ENCODE data around the gene ZCCHC13.

The ZCCHC13 gene

DNA sequence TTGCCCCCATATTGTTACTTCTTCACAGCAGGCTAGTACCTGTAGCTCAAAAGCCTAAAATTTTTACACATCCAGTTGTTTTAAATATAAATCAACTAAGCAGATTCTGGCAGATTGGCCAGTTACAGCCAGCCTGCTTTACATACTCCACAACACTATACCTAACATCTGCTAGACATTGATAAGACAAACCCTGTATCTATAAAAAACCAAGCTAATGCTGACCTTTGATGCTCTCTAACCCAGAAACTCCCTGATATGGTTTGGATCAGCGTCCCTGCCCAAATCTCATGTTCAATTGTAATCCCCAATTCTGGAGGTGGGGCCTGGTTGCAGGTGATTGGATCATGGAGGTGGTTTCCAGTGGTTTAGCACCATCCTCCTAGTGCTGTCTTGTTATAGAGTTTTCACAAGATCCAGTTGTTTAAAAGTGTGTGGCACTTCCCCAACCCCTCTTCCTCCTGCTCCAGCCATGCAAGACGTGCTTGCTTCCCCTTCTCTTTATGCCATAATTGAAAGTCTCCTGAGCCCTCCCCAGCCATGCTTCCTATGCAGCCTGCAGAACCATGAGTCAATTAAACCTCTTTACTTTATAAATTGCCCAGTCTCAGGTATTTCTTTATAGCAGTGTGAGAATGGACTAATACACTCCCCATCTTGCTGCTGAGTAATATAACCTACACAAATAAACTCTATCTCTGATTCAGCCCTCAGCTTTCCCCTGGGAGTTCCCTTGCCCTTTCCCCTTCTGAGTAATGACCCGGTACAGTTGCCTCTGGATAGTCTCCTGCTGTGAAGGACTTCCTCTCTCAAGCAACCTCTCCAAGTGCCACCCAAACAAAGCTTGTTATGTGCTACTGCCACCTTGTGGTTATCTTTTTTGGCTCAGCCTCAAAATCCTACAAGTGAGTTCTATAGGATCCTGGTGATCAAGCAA is 39.6 kb downstream of the ZCCHC13 start:
- Histone ChIP-seq H3K4me3 (no peak overlapping the region), H3K9me3 (ENCODE audit: low read depth, low read length) (no peaks in the 10 kb centered on the region), H3K27ac (no peak overlapping the region), H3K36me3 (ENCODE audit: insufficient read depth, low read length) (no peaks in the 10 kb centered on the region), H3K9ac (ENCODE audit: insufficient read length) (no peak overlapping the region)
- TF ChIP-seq EZH2 (IDR thresholded peaks at IDR 0.05) = no peak
- TF ChIP-seq POLR2AphosphoS5 (IDR thresholded peaks at IDR 0.05; ENCODE audit: borderline replicate concordance, low read depth, low read length) = no peak
- TF ChIP-seq FOXP2 (optimal IDR thresholded peaks at IDR 0.05; ENCODE audit: control extremely low read depth, extremely low read length, insufficient read depth) = no peak
- DNase-seq (ENCODE audit: low read depth, low spot score) = peak; percentile 50

DNA sequence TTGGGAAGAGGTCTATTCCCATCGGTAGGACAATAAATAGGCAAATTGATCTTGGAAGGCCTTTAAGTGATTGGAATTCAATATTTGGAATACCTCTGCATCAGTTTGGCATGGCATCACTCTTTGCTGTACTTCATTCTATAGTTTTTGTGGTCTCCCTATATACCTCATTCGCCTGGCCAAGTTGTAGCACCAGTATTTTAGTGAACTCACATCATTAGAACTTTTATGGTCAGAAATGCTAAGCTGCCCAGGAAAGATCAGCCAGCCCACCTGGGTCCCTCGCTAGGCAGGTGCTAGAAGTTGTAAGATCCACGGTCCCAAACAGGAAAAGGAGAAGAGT is 40.3 kb downstream of the ZCCHC13 start:
- DNase-seq (ENCODE audit: low read depth, low spot score) = no peak
- H3K4me3 ChIP-seq = no peak overlapping the region
- no peak overlapping the region for H3K27ac ChIP-seq
- no peaks in the 10 kb centered on the region for H3K36me3 ChIP-seq (ENCODE audit: insufficient read depth, low read length)
- no peaks in the 10 kb centered on the region for H3K9me3 ChIP-seq (ENCODE audit: low read depth, low read length)
- H3K9ac ChIP-seq (ENCODE audit: insufficient read length) = no peak overlapping the region
- TF ChIP-seq FOXP2 (optimal IDR thresholded peaks at IDR 0.05; ENCODE audit: control extremely low read depth, extremely low read length, insufficient read depth) (no peak), EZH2 (IDR thresholded peaks at IDR 0.05) (no peak), POLR2AphosphoS5 (IDR thresholded peaks at IDR 0.05; ENCODE audit: borderline replicate concordance, low read depth, low read length) (no peak)

DNA sequence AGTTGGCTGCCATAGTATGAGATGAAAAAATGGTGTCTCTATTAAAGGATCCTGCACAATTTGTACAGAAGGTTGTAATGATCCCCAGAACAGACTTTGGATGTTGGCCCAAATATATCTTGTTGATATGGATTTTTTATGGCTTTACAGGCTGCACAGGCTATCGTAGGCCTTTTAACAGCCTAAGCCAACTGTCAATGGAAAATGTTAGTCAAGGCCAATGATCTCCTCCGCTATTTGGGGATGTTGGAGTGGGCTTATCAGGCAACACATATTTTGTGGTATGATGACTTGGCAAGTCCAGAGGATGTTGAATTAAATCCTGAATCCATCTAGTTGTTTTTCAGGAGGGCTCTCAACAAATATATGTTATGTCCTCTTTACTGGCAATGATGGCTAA is 42.1 kb downstream of the ZCCHC13 start:
- Histone ChIP-seq H3K27ac (no peak overlapping the region), H3K9ac (ENCODE audit: insufficient read length) (no peak overlapping the region), H3K4me3 (no peak overlapping the region), H3K36me3 (ENCODE audit: insufficient read depth, low read length) (no peaks in the 10 kb centered on the region), H3K9me3 (ENCODE audit: low read depth, low read length) (no peaks in the 10 kb centered on the region)
- DNase-seq (ENCODE audit: low read depth, low spot score) = no peak
- no peak for TF ChIP-seq POLR2AphosphoS5 (IDR thresholded peaks at IDR 0.05; ENCODE audit: borderline replicate concordance, low read depth, low read length)

DNA sequence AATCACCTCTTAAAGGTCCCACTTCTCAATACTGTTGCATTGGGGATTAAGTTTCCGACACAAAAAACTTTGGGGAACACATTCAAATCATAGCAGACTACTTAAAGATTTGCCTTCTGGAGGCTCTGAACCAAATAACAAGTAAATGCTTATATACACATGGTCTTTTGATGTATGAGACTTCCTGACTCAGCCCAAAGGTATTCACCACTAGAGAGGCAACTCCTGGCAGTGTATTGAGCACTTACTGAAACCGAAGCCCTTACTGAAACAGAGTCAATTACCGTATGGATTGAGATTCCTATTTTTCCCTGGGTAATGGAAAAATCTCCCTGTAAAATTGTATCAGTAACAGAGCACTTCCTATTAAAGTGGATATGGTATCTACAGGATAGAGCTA is 45.4 kb downstream of the ZCCHC13 start:
- no peak for TF ChIP-seq FOXP2 (optimal IDR thresholded peaks at IDR 0.05; ENCODE audit: control extremely low read depth, extremely low read length, insufficient read depth)
- TF ChIP-seq POLR2AphosphoS5 (IDR thresholded peaks at IDR 0.05; ENCODE audit: borderline replicate concordance, low read depth, low read length) = no peak
- TF ChIP-seq EZH2 (IDR thresholded peaks at IDR 0.05) = no peak
- no peak for DNase-seq (ENCODE audit: low read depth, low spot score)

DNA sequence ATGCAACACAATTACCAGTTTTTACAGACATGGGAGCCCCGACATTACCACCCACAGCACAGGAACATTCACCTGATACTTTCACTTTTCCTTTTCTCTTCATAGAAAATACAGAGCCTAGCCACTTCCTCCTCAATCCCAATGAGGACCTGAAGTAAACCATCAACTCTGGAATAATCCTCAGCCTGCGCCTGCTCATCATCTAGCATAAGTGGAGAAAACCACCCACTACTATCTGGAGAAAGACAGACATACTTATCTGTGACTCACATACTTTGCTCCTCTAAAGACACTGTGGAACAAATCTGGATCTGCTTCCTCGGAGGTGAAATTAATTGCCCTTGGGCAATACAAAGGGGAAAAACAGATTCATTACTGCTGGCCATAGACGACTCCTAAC is 47.8 kb downstream of the ZCCHC13 start:
- Histone ChIP-seq H3K9ac (ENCODE audit: insufficient read length) (no peak overlapping the region), H3K36me3 (ENCODE audit: insufficient read depth, low read length) (no peaks in the 10 kb centered on the region), H3K27ac (no peak overlapping the region), H3K4me3 (no peak overlapping the region), H3K9me3 (ENCODE audit: low read depth, low read length) (no peaks in the 10 kb centered on the region)
- TF ChIP-seq POLR2AphosphoS5 (IDR thresholded peaks at IDR 0.05; ENCODE audit: borderline replicate concordance, low read depth, low read length) = no peak
- TF ChIP-seq EZH2 (IDR thresholded peaks at IDR 0.05) = no peak
- TF ChIP-seq FOXP2 (optimal IDR thresholded peaks at IDR 0.05; ENCODE audit: control extremely low read depth, extremely low read length, insufficient read depth) = no peak
- DNase-seq (ENCODE audit: low read depth, low spot score) = no peak

More for the DNA sequence above, 45.4 kb downstream of the ZCCHC13 start:
- Histone ChIP-seq H3K9ac (ENCODE audit: insufficient read length) (no peak overlapping the region), H3K36me3 (ENCODE audit: insufficient read depth, low read length) (no peaks in the 10 kb centered on the region), H3K4me3 (no peak overlapping the region), H3K27ac (no peak overlapping the region), H3K9me3 (ENCODE audit: low read depth, low read length) (no peaks in the 10 kb centered on the region)

DNA sequence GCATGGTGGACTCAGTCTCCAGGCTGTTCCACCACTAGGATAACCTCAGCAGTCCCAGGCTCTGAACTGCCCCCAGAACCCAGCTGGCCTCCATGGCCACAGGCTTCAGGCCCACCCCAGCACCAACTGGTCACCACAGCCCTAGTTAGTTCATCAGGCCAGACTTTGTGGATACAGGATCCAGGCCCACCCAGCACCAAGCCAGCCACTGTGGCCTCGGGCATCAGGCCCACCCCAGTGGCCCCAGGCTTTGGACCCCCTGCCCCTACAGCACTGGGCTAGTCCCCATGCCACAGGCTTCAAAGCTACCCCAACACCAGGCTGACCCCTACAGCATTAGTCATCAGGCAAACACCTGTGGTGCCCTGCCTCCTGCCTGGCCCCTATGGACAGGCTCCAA is 50.0 kb downstream of the ZCCHC13 start:
- H3K9ac ChIP-seq (ENCODE audit: insufficient read length) = no peak overlapping the region
- TF ChIP-seq EZH2 (IDR thresholded peaks at IDR 0.05) (no peak), FOXP2 (optimal IDR thresholded peaks at IDR 0.05; ENCODE audit: control extremely low read depth, extremely low read length, insufficient read depth) (no peak), POLR2AphosphoS5 (IDR thresholded peaks at IDR 0.05; ENCODE audit: borderline replicate concordance, low read depth, low read length) (no peak)
- DNase-seq (ENCODE audit: low read depth, low spot score) = no peak
- H3K4me3 ChIP-seq = no peak overlapping the region
- no peak overlapping the region for H3K27ac ChIP-seq
- no peaks in the 10 kb centered on the region for H3K36me3 ChIP-seq (ENCODE audit: insufficient read depth, low read length)
- no peaks in the 10 kb centered on the region for H3K9me3 ChIP-seq (ENCODE audit: low read depth, low read length)

Measured in SK-N-MC (cell line).